GM19372 (cell line): ENCODE measurements around the gene PPA2.

Source experiments
- ATAC-seq: cut with Tn5 transposase; IDR thresholded peaks from one replicate; pipeline ENCODE4 v1.9.1; 2021; ENCODE audit warnings: mild to moderate bottlenecking, low read depth, moderate library complexity; ENCODE audit not compliant: unreplicated experiment

PPA2 gene

GRCh38 chr4:105329081-105329480 lies 144.8 kb downstream of the PPA2 start:
- no peak for ATAC-seq

DNA sequence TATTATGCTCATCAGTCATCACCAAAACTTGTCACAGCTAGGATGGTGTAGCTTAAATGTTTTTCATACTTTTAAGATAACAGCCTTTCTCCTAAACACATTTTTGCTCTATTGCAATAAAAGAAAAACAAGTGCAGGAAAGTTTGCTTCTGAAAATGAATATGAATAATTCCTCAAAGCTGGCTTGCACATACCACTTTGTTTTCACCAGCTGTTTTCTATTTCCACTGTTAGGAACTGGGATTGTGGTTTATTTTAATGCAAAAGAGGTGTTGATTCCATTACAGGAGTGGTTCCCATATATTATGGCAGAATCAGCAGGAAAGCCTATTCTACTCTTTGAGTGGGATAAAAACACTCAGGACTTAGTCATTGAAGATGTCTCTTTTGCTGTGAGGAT lies 145.9 kb downstream of the PPA2 start:
- no peak for ATAC-seq

GRCh38 chr4:105327222-105327621 lies 146.6 kb downstream of the PPA2 start:
- no peak for ATAC-seq
